Psoas muscle (tissue), 8 donors: ENCODE measurements around the gene BPI. TPM values are rescaled to one million over a fixed set of nuclear protein-coding genes. Genes with fewer than 3 reads are reported as not detected.

ENCODE experiments used
- ATAC-seq, 4 donors: fragments of 200-7000 bp; cut with Tn5 transposase; one replicate each; pipeline ENCODE4 v1.9.1; 2020; ENCODE audit warnings: moderate library complexity in 3 of 4, mild to moderate bottlenecking in 2 of 4
- DNase-seq, 2 donors: peaks; one replicate each; pipeline ENCODE4 v3.0.0-alpha.2; 2020
- H3K27ac ChIP-seq: fragments of 200-600 bp; one replicate; pipeline ENCODE4 v1.8.0; 2022
- H3K27me3 ChIP-seq, 3 donors: fragments of 200-600 bp in 1 of 3; one replicate each; pipeline versions ENCODE4 v1.6.1 to v1.8.0; 2013 to 2022; ENCODE audit warnings: low read length in 2 of 3, mild to moderate bottlenecking in 2 of 3, moderate library complexity in 1 of 3; ENCODE audit not compliant: insufficient read depth in 3 of 3
- H3K36me3 ChIP-seq, 2 donors: fragments of 200-600 bp in 1 of 2; one replicate each; pipeline versions ENCODE4 v1.6.1 to v1.8.0; 2013 to 2022; ENCODE audit warnings: low read depth in 1 of 2, mild to moderate bottlenecking in 1 of 2, moderate library complexity in 1 of 2; ENCODE audit not compliant: insufficient read depth in 1 of 2
- H3K4me1 ChIP-seq: fragments of 200-600 bp; one replicate; pipeline ENCODE4 v1.8.0; 2022
- H3K4me3 ChIP-seq: fragments of 200-600 bp; one replicate; pipeline ENCODE4 v1.8.0; 2022; ENCODE audit warnings: mild to moderate bottlenecking
- H3K9me3 ChIP-seq: fragments of 200-600 bp; one replicate; pipeline ENCODE4 v1.8.0; 2022
- CTCF ChIP-seq: fragments of 200-600 bp; IDR thresholded peaks from one replicate; pipeline ENCODE4 v1.8.0; 2022; ENCODE audit warnings: antibody characterized with exemption
- WGBS, 3 donors: extraction: QIAGEN DNeasy Blood & Tissue Kit; methylation state at CpG; one replicate each; pipeline versions ENCODE4 v1.1.6 to v1.1.7; 2013; 5-methylcytosine and 5-hydroxymethylcytosine counted together
- intact Hi-C, 2 donors: fragments of 100-400 bp; cut with DNase I; formaldehyde crosslinking; loops; one replicate each; pipeline versions ENCODE4 v1.11.0 to v1.14.2; 2022
- polyA plus RNA-seq, 3 donors: library from polyadenylated mRNA; stranded (reverse); fragments of 200-250 nt; gene quantifications; one replicate each; pipeline ENCODE4 v1.2.3, GENCODE V29; 2013
- total RNA-seq, 4 donors: library from RNA; stranded (reverse); fragmentation: NEBNext Ultra II Directional in 2 of 4; extraction: Animal tissue kit (Norgen Biotek cat#: 25700) in 2 of 4; gene quantifications; one replicate each; pipeline versions ENCODE4 v1.2.1 to v1.2.4, GENCODE V29; 2021 to 2023
- donor health status: healthy with polysubstance abuse.
- donor health status: DM: no; HTN: no; CAD: no; lungs with moderate emphysema.
- donor health status: Bipolar disorder and iron deficiency.
- donor health status: healthy.
- donor health status: DM: yes; HTN: yes; CAD: no.
- donor health status: DM: no; HTN: no; CAD: no.
- donor health status: DM: no; HTN: no; CAD: no.
- donor health status: DM: yes; HTN: yes; CAD: no.

The BPI gene
- total and polyA plus RNA-seq, 7 donors: 0.06 to 0.49 (median 0.41) TPM; not detected in 4

GRCh38 chr20:38342216-38342615 lies 38.3 kb downstream of the BPI start:
- no peak overlapping the region for H3K4me3 ChIP-seq
- ATAC-seq (no peak), DNase-seq (no peak)
- no peak overlapping the region for H3K27ac ChIP-seq
- peaks cover 0 to 2% (median 0%) of the 10 kb centered on the region in 3 donors for H3K27me3 ChIP-seq
- peaks cover 3% of the 10 kb centered on the region for H3K9me3 ChIP-seq
- peaks cover 19% of the 10 kb centered on the region for H3K4me1 ChIP-seq
- no peak for TF ChIP-seq CTCF
- WGBS, 3 donors: 57 to 67% (median 62%) methylated on average over 7 of the region's 7 CpGs
- no peaks in the 10 kb centered on the region for H3K36me3 ChIP-seq
- intact Hi-C loops: no loop called here

GRCh38 chr20:38342713-38343310 lies 38.9 kb downstream of the BPI start:
- no peak overlapping the region for H3K27ac ChIP-seq
- H3K36me3 ChIP-seq: no peaks in the 10 kb centered on the region
- H3K27me3 ChIP-seq: peaks cover 0 to under 1% (median 0%) of the 10 kb centered on the region in 3 donors
- H3K4me1 ChIP-seq: peaks cover 19% of the 10 kb centered on the region
- DNase-seq (no peak), ATAC-seq (no peak)
- no peak overlapping the region for H3K4me3 ChIP-seq
- WGBS, 3 donors: 78 to 86% (median 78%) methylated on average over 5 of the region's 5 CpGs
- intact Hi-C loops: no loop called here
- TF ChIP-seq CTCF: no peak
- H3K9me3 ChIP-seq: peaks cover 1% of the 10 kb centered on the region

- intact Hi-C loops: no loop called here
- no peaks in the 10 kb centered on the region for H3K36me3 ChIP-seq
- DNase-seq (peak in 1 of 2 donors; percentile 43), ATAC-seq (peak in 1 of 4 donors; percentile 12)
- no peak for TF ChIP-seq CTCF
- H3K4me1 ChIP-seq: peaks cover 19% of the 10 kb centered on the region
- H3K27me3 ChIP-seq: no peaks in the 10 kb centered on the region
- H3K4me3 ChIP-seq: no peak overlapping the region
- peak overlapping the region; percentile 9 for H3K27ac ChIP-seq
- WGBS, 3 donors: 51 to 59% (median 57%) methylated on average over 16 of the region's 16 CpGs
- no peaks in the 10 kb centered on the region for H3K9me3 ChIP-seq
Measured at GRCh38 chr20:38343311-38344106, 39.6 kb downstream of the BPI start.

- intact Hi-C loops: no loop called here
- no peak for ATAC-seq
Measured at GRCh38 chr20:38344107-38344701, 40.2 kb downstream of the BPI start.

More at GRCh38 chr20:38344107-38344701, 40.2 kb downstream of the BPI start:
- H3K4me1 ChIP-seq: peaks cover 19% of the 10 kb centered on the region
- WGBS, 3 donors: 82 to 85% (median 84%) methylated on average over 5 of the region's 5 CpGs
- H3K4me3 ChIP-seq: no peak overlapping the region
- no peak for TF ChIP-seq CTCF
- DNase-seq: no peak
- H3K36me3 ChIP-seq: no peaks in the 10 kb centered on the region
- H3K27me3 ChIP-seq: no peaks in the 10 kb centered on the region
- no peaks in the 10 kb centered on the region for H3K9me3 ChIP-seq
- peak overlapping the region; percentile 73 for H3K27ac ChIP-seq
